Hepatocyte (in vitro differentiated cells): ENCODE measurements around the gene KDM4C.

Experiments
- CTCF ChIP-seq: fragments of 200-600 bp; sonication (generic); IDR thresholded peaks from 2 replicates; pipeline ENCODE4 v1.5.1; 2016; ENCODE audit warnings: antibody characterized with exemption, mild to moderate bottlenecking; ENCODE audit not compliant: poor library complexity
- EZH2 ChIP-seq: fragments of 200-600 bp; sonication (generic); IDR thresholded peaks from 2 replicates; pipeline ENCODE4 v1.6.1; 2016; ENCODE audit warnings: antibody characterized with exemption, mild to moderate bottlenecking, borderline replicate concordance

GRCh38 chr9:6819112-6819511, 61.3 kb downstream of the KDM4C start:
- TF ChIP-seq CTCF = no peak
- TF ChIP-seq EZH2 = no peak
